HCT116 (cell line): ENCODE data around the gene AMZ1. TPM values are rescaled to one million over a fixed set of nuclear protein-coding genes. Genes with fewer than 3 reads are reported as not detected.
A peak's percentile ranks its signal among the peaks of the same experiment; 100 is the strongest.

ENCODE experiments used
- ATAC-seq: fragments of 200-7000 bp; cut with Tn5 transposase; 2 replicates; pipeline ENCODE4 v1.9.1; 2020; ENCODE audit warnings: mild to moderate bottlenecking, moderate library complexity
- BruUV-seq: library from RNA; stranded (reverse); fragments of 400-500 nt; replicated peaks from 2 replicates; lab custom pipeline; 2021; lab: Mats Ljungman, UMichigan
- CTCF ChIA-PET: fragments of 300-600 bp; sonication (Branson Sonifier 250); formaldehyde crosslinking; loops from one replicate; lab custom pipeline; 2021; ENCODE audit warnings: antibody characterized with exemption; lab: Charles Lee
- POLR2A ChIA-PET: fragments of 300-600, 350-600 bp; sonication (Branson Sonifier 250); formaldehyde crosslinking; loops from one replicate; lab custom pipeline; 2021; ENCODE audit warnings: antibody characterized with exemption; lab: Charles Lee
- RAD21 ChIA-PET, 2 experiments: fragments of 300-600 bp; sonication (Branson Sonifier 250); formaldehyde crosslinking; loops; one replicate each; lab custom pipeline; 2023; ENCODE audit warnings: low total read pairs in 2 of 2; ENCODE audit not compliant: uncharacterized antibody in 2 of 2, unreplicated experiment in 2 of 2, low non-redundant PET in 1 of 2; lab: Charles Lee
- DNase-seq: peaks from one replicate; pipeline ENCODE4 v3.0.0-alpha.2; 2010; ENCODE audit warnings: low read depth, low spot score
- H2AFZ ChIP-seq: fragments of 200-600 bp; shearing (Covaris generic), sonication (generic); 2 replicates; pipeline ENCODE4 v1.6.1; 2017; ENCODE audit warnings: low read depth, mixed run types, mixed read lengths, antibody characterized with exemption, low read length; ENCODE audit not compliant: poor library complexity, severe bottlenecking
- H3K27ac ChIP-seq: 2 replicates; pipeline ENCODE4 v1.5.1; 2012; ENCODE audit warnings: low read depth, low read length
- H3K27me3 ChIP-seq: fragments of 200-600 bp; sonication (generic); 2 replicates; pipeline ENCODE4 v1.6.1; 2016; ENCODE audit warnings: mixed run types, low read length, mixed read lengths; ENCODE audit not compliant: insufficient read depth
- H3K36me3 ChIP-seq, 2 experiments: fragments of 200-500 bp in 1 of 2; fragments of 200-600 bp in 1 of 2; sonication (Bioruptor generic) in 1 of 2; sonication (generic) in 1 of 2; 2 replicates each; pipeline versions ENCODE4 v1.5.1 to v1.6.1; 2014 to 2016; ENCODE audit warnings: low read length in 2 of 2, inconsistent platforms in 1 of 2, mixed read lengths in 1 of 2, mixed run types in 1 of 2; ENCODE audit not compliant: insufficient read depth in 2 of 2, control insufficient read depth in 1 of 2
- H3K4me1 ChIP-seq, 2 experiments: fragments of 200-600 bp in 1 of 2; sonication (generic) in 1 of 2; 2 replicates each; pipeline versions ENCODE4 v1.5.1 to v1.6.1; 2012 to 2017; ENCODE audit warnings: low read length in 2 of 2, inconsistent platforms in 1 of 2, mild to moderate bottlenecking in 1 of 2, mixed read lengths in 1 of 2, mixed run types in 1 of 2, moderate library complexity in 1 of 2; ENCODE audit not compliant: insufficient read depth in 2 of 2, control insufficient read depth in 1 of 2
- H3K4me2 ChIP-seq: fragments of 200-600 bp; sonication (generic); 2 replicates; pipeline ENCODE4 v1.6.1; 2017; ENCODE audit warnings: mixed run types, low read length, mixed read lengths
- H3K4me3 ChIP-seq, 2 experiments: fragments of 200-600 bp in 1 of 2; sonication (generic) in 1 of 2; replicated peaks in 1 of 2; 2 replicates each; pipeline ENCODE4 v1.5.1; 2011 to 2016; ENCODE audit warnings: low read length in 2 of 2, control low read depth in 1 of 2, low read depth in 1 of 2, mild to moderate bottlenecking in 1 of 2, mixed read lengths in 1 of 2, mixed run types in 1 of 2
- H3K79me2 ChIP-seq: fragments of 200-600 bp; sonication (generic); 2 replicates; pipeline ENCODE4 v1.6.1; 2017; ENCODE audit warnings: mild to moderate bottlenecking, mixed run types, low read length, moderate library complexity, mixed read lengths; ENCODE audit not compliant: insufficient read depth
- H3K9ac ChIP-seq: fragments of 200-600 bp; sonication (generic); 2 replicates; pipeline ENCODE4 v1.6.1; 2016; ENCODE audit warnings: low read length, mixed read lengths
- H3K9me2 ChIP-seq: fragments of 200-600 bp; sonication (generic), shearing (Covaris generic); 2 replicates; pipeline ENCODE4 v1.6.1; 2017; ENCODE audit warnings: mixed run types, mild to moderate bottlenecking, moderate library complexity; ENCODE audit not compliant: insufficient read depth
- H3K9me3 ChIP-seq, 2 experiments: fragments of 200-500 bp in 1 of 2; fragments of 200-600 bp in 1 of 2; sonication (Bioruptor generic) in 1 of 2; sonication (generic) in 1 of 2; 2 replicates each; pipeline ENCODE4 v1.6.1; 2014 to 2017; ENCODE audit warnings: low read length in 2 of 2, mixed read lengths in 2 of 2, inconsistent platforms in 1 of 2, low read depth in 1 of 2, mild to moderate bottlenecking in 1 of 2, mixed run types in 1 of 2, moderate library complexity in 1 of 2; ENCODE audit not compliant: control insufficient read depth in 1 of 2, insufficient read depth in 1 of 2
- H4K20me1 ChIP-seq: fragments of 200-600 bp; sonication (generic), shearing (Covaris generic); 2 replicates; pipeline ENCODE4 v1.6.1; 2017; ENCODE audit warnings: mixed run types, mild to moderate bottlenecking, moderate library complexity; ENCODE audit not compliant: insufficient read depth
- CEBPB ChIP-seq: IDR thresholded peaks from 2 replicates; pipeline ENCODE4 v1.6.1; 2012; ENCODE audit warnings: low read depth
- EZH2 ChIP-seq: fragments of 200-600 bp; sonication (generic); IDR thresholded peaks from 2 replicates; pipeline ENCODE4 v1.6.1; 2017; ENCODE audit warnings: antibody characterized with exemption, mixed run types
- FOSL1 ChIP-seq: IDR thresholded peaks from 2 replicates; pipeline ENCODE4 v1.6.1; 2012; ENCODE audit warnings: low read depth
- JUND ChIP-seq: IDR thresholded peaks from 2 replicates; pipeline ENCODE4 v1.6.1; 2012
- POLR2A ChIP-seq: IDR thresholded peaks from 2 replicates; pipeline ENCODE4 v1.7.0; 2011; ENCODE audit warnings: borderline replicate concordance; ENCODE audit not compliant: insufficient read depth, insufficient read length; ENCODE audit errors: extremely low read depth
- POLR2AphosphoS5 ChIP-seq: IDR thresholded peaks from 2 replicates; pipeline ENCODE4 v1.6.1; 2011; ENCODE audit warnings: mild to moderate bottlenecking, low read depth, low read length, moderate library complexity
- SIN3A ChIP-seq: IDR thresholded peaks from 2 replicates; pipeline ENCODE4 v1.6.1; 2012; ENCODE audit warnings: low read depth
- SRF ChIP-seq: IDR thresholded peaks from 2 replicates; pipeline ENCODE4 v1.6.1; 2012; ENCODE audit warnings: low read depth
- YY1 ChIP-seq: IDR thresholded peaks from 2 replicates; pipeline ENCODE4 v1.6.1; 2011; ENCODE audit warnings: low read length, low read depth, moderate library complexity, mild to moderate bottlenecking; ENCODE audit not compliant: insufficient replicate concordance; ENCODE audit errors: extremely low read depth
- ZNF274 ChIP-seq: fragments of 200-500 bp; sonication (Bioruptor generic); IDR thresholded peaks from 2 replicates; pipeline ENCODE4 v1.6.1; 2014; ENCODE audit warnings: mild to moderate bottlenecking, low read depth, low read length, inconsistent platforms
- intact Hi-C: fragments of 100-400 bp; cut with micrococcal nuclease; formaldehyde crosslinking; loops from 2 replicates; pipeline ENCODE4 v1.10.0; 2022
- total RNA-seq: library from RNA; stranded (reverse); gene quantifications from one replicate; pipeline ENCODE4 v1.2.1, GENCODE V29; 2021; ENCODE audit not compliant: unreplicated experiment
- TF ChIP-seq, protein P1 (sequence below), 3 experiments: fragments of 200-600 bp in 1 of 3; sonication (generic) in 1 of 3; IDR thresholded peaks in 2 of 3; conservative IDR thresholded peaks in 1 of 3; 2 replicates each; pipeline ENCODE4 v1.5.1; 2012 to 2017; ENCODE audit warnings: low read depth in 2 of 3, low read length in 2 of 3, antibody characterized with exemption in 1 of 3, borderline replicate concordance in 1 of 3, control low read depth in 1 of 3, mild to moderate bottlenecking in 1 of 3, mixed read lengths in 1 of 3, mixed run types in 1 of 3, moderate library complexity in 1 of 3; ENCODE audit not compliant: insufficient read depth in 1 of 3

The AMZ1 gene
- total RNA-seq, 1 experiment from 2014 or later, result not detected

DNA sequence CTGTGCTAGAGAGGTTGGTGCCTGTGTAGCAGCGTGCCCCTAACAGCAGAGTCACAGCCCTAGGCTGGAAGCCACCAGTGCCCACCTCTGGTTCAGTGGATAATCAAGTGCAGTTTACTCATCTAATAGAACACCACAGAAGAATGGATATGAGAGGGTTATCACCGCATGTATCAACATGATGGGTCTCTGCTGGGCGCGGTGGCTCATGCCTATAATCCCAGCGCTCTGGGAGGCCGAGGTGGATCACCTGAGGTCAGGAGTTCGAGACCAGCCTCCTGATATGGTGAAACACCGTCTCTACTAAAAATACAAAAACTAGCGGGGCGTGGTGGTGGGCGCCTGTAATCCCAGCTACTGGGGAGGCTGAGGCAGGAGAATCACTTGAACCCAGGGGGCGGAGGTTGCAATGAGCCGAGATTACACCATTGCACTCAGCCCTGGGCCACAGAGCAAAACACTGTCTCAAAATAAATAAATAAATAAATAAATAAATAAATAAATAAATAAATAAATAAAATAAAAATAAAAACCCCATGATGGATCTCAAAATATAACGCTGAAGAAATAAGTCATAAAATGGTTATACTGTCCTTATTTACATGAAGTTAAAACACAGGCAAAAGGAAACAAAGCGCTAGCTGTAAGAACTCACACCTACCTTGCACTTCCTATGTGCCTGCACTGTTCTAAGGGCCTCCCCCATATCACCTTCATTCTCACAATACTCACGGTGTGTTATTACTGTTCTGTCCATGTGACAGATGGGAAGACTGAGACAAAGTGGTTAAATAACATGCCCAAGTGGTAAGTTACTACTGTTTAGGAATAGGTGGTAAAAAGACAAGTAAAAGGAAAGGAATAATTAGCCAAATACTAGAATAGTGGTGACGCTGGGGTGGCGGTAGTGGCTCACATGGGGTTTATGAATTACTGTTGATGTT lies 70.9 kb downstream of the AMZ1 start:
- Histone ChIP-seq H3K27ac (peak overlapping the region; percentile 93), H2AFZ (no peak overlapping the region), H3K4me3 (peak overlapping the region in 1 of 2 experiments; percentile 45; a peak in 3 of 4 replicates), H3K4me2 (peak overlapping the region; percentile 72), H3K79me2 (peaks cover 8% of the 10 kb centered on the region; the same call in 1 of the 2 replicates), H3K9me2 (no peaks in the 10 kb centered on the region), H3K4me1 (peaks cover 42 to 49% of the 10 kb centered on the region in 2 experiments), H3K27me3 (no peaks in the 10 kb centered on the region), H4K20me1 (no peaks in the 10 kb centered on the region), H3K9me3 (no peaks in the 10 kb centered on the region), H3K9ac (peak overlapping the region; percentile 52), H3K36me3 (no peaks in the 10 kb centered on the region)
- intact Hi-C loops, result no loop called here
- no TSS peak for BruUV-seq
- no peak for TF ChIP-seq YY1
- no peak for TF ChIP-seq POLR2AphosphoS5
- TF ChIP-seq, protein P1, sequence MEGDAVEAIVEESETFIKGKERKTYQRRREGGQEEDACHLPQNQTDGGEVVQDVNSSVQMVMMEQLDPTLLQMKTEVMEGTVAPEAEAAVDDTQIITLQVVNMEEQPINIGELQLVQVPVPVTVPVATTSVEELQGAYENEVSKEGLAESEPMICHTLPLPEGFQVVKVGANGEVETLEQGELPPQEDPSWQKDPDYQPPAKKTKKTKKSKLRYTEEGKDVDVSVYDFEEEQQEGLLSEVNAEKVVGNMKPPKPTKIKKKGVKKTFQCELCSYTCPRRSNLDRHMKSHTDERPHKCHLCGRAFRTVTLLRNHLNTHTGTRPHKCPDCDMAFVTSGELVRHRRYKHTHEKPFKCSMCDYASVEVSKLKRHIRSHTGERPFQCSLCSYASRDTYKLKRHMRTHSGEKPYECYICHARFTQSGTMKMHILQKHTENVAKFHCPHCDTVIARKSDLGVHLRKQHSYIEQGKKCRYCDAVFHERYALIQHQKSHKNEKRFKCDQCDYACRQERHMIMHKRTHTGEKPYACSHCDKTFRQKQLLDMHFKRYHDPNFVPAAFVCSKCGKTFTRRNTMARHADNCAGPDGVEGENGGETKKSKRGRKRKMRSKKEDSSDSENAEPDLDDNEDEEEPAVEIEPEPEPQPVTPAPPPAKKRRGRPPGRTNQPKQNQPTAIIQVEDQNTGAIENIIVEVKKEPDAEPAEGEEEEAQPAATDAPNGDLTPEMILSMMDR (IDR thresholded peaks at IDR 0.05 in 2 of 3, conservative IDR thresholded peaks at IDR 0.05 in 1 of 3; ENCODE audit: borderline replicate concordance in 1 of 3, insufficient read depth in 1 of 3, low read depth in 2 of 3, low read length in 2 of 3), result no peak
- TF ChIP-seq JUND, result no peak
- no peak for TF ChIP-seq SIN3A
- TF ChIP-seq SRF, result no peak
- TF ChIP-seq FOSL1, result no peak
- TF ChIP-seq POLR2A, result no peak
- TF ChIP-seq CEBPB, result no peak
- TF ChIP-seq EZH2, result no peak
- TF ChIP-seq ZNF274, result no peak
- peak; percentile 10; the same call in 1 of the 2 replicates for ATAC-seq
- RAD21 ChIA-PET, result no interaction called here
- CTCF ChIA-PET, result no interaction called here
- no peak for DNase-seq
- POLR2A ChIA-PET, result interaction anchor here (1.0 kb wide), 1 partner anchor 38 kb away, joined by 4 read pairs; no protein-coding TSS in a partner anchor
